GM19238 (cell line): Measurements from ENCODE around the gene DAZL.

Experiments
- DNase-seq: peaks from one replicate; pipeline ENCODE4 v3.0.0; 2011; ENCODE audit warnings: low spot score; ENCODE audit not compliant: insufficient read length

Gene DAZL

GRCh38 chr3:16596352-16597032 lies 8.7 kb downstream of the DAZL start:
- no peak for DNase-seq

- no peak for DNase-seq
These were observed 9.4 kb downstream of the DAZL start for GRCh38 chr3:16595778-16596177.

DNA sequence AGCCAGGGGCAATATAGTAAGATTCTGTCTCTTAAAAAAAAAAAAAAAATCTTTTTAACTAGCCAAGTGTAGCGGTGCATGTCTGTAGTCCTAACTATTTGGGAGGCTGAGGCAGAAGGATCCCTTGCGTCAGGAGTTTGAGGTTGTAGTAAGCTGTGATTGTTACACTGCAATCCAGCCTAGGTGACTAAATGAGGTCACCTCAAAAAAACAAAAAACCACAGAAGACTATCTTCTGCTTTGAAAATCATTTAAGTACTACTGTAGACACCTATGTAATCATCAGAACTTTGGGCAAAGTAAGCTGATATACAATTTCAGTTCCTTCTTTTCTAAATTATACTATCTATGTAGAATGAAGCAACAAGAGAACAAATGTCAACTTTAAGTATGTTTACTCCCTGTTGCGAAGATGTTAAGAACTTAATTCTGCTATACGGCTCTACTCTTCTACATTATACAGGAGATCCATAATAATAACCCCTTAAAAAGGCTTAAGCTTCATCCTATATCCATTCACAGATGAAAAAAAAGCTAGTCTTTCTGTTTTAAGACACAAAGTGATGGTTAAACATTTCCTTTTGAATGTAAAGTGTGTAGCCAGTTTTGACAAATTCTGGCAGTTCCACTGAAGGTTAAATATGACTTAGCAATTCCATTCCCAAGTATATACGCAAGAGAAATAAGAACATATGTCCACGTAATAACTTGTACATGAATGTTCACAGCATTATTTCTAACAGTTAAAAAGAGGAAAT lies 15.2 kb downstream of the DAZL start:
- no peak for DNase-seq

- DNase-seq, result no peak
These were observed 16.1 kb downstream of the DAZL start for GRCh38 chr3:16589120-16589519.

- no peak for DNase-seq
These were observed 17.6 kb downstream of the DAZL start for GRCh38 chr3:16587681-16588060.

DNA sequence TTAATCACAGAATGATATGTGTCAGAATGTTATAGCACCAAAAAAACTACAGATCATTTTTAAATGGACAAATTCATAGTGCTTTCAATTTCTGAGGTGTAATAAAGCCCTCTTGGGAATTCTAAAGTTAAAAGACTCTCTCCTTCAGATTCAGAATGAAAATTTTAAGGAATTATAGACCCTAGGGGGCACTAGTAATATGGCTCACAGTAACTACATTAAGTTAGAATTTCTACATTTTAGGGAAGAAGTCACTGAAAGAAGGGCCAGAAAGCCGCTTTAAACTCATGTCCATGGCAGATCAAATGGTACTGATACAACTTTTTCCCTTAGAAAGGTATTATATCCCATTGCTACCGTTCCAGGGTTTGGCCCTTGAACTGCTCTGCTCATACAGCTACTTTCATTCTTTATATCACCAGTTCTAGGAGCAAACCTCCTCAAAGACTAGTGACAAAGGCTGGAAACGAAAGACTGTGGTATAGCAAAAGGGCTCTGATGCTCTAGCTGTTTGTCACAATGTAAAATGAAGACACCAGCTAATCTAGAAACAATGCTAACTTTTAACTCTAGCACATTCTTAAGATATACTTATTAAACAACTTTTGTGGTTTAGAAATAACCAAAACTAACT lies 18.1 kb downstream of the DAZL start:
- no peak for DNase-seq

- DNase-seq, result no peak
These were observed 20.3 kb downstream of the DAZL start for GRCh38 chr3:16584880-16585279.

DNA sequence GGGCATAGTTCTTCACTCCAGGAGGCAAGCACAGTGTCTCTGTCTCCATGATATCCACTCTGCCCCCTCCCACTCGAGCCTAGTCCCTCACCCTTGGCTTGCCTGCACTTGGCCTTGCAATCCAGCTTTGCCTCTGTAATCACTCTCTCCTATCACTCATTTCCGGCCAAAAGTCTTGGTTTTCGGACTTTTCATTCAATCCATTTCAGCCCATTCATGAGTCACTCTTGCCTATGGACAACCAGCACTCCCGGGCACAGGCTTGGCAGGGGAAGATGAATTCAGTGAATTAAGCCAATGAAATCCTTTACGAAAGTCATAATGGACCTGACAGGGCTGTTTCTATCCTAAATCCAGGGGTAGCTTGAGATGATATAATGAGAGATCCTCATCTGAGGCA lies 21.7 kb downstream of the DAZL start:
- no peak for DNase-seq

DNA sequence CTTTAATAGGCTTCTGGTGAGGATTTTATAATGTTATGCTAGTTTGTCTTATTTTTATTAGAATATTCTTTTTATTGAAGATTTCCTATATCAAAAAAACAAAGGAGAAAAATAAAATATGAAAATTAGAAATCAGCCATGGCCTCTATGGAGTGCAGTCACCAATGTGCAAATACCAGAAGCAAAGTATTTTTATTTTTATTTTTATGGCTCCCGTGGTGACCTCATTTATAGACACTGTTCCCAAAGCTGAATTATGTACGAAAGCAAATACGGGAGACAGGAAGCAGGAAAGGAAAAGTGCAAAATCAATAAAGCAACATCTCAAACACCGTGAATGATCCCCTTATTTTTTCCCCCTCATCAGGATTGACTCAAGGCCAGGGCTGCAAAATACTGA lies 35.1 kb downstream of the DAZL start:
- DNase-seq, result no peak

DNA sequence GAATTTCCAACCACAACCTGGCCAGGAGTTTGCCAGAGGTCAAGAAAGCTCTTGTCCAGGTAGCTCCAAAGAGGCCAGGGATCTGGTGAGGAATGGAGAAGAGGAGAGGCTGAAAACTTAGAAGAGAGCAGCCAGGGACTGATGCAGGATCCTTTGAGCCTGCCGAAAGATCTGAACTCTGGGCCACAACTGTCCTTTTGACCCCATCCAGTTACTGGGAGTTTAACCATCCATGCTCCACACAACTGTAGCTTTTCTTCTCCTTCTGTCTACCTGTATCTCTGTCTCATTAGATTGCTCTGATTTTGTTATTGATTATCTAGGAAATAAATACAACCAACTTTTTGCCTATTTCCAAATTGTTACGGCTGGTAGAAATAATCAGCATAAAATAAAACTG lies 36.7 kb downstream of the DAZL start:
- DNase-seq, result no peak

- DNase-seq, result no peak
These were observed 37.1 kb downstream of the DAZL start for GRCh38 chr3:16568115-16568514.

- DNase-seq, result no peak
These were observed 45.4 kb downstream of the DAZL start for GRCh38 chr3:16559653-16560365.

GRCh38 chr3:16554126-16554525 lies 51.1 kb downstream of the DAZL start:
- no peak for DNase-seq

GRCh38 chr3:16552757-16553156 lies 52.5 kb downstream of the DAZL start:
- DNase-seq, result no peak

GRCh38 chr3:16551342-16551976 lies 53.8 kb downstream of the DAZL start:
- DNase-seq, result no peak

DNA sequence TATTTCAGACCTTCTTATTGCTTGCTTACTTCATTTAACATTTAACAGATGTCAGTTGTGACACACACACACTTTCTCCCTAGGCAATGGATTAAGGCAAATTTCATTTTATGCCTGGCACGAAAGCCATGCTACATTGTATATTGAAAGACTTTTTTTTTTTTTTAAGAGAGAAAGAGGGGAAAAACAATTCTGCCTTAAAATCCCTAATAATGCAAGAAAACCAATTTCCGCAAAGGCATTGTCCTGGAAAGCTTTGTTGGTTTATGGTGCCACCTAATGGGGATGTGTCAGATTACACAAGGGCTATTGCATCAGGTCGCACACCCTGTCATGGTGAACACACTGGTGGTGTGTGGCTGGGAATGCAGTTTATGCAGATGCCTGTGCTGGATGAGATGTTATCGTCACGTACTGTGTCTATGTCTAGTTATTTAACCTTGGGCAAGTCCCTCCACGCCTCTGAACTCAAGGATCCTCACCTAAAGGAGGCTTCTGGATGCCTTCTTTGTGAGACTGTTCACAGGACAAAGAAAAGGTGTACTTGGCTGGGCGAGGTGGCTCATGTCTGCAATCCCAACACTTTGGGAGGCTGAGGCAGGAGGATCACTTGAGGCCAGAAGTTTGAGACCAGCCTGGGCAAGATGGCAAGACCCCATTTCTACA lies 54.4 kb downstream of the DAZL start:
- DNase-seq, result peak; percentile 33

- DNase-seq, result no peak
These were observed 54.9 kb downstream of the DAZL start for GRCh38 chr3:16550305-16550675.

- no peak for DNase-seq
These were observed 56.5 kb downstream of the DAZL start for GRCh38 chr3:16548721-16549120.

- no peak for DNase-seq
These were observed 57.5 kb downstream of the DAZL start for GRCh38 chr3:16547561-16548357.
